Measurements from ENCODE around the gene PPP1R14C. TPM values are rescaled to one million over a fixed set of nuclear protein-coding genes. Genes with fewer than 3 reads are reported as not detected.

Gene PPP1R14C
- total and polyA plus RNA-seq, 2 experiments from 2014 or later: 1.1 to 1.4 TPM

GRCh38 chr6:150145830-150146229 lies 3.0 kb downstream of the PPP1R14C start:
- Histone ChIP-seq H3F3A (replicated peaks; ENCODE audit: low read depth) (peaks cover 6% of the 10 kb centered on the region; the same call in 1 of the 2 replicates), H3K79me2 (replicated peaks; ENCODE audit: insufficient read depth) (no peaks in the 10 kb centered on the region), H3K4me2 (no peak overlapping the region), H2AFZ (no peak overlapping the region), H3K36me3 (ENCODE audit: insufficient read depth) (no peaks in the 10 kb centered on the region), H3K4me1 (ENCODE audit: insufficient read depth) (peaks cover 23% of the 10 kb centered on the region), H3K4me3 (no peak overlapping the region), H4K20me1 (replicated peaks; ENCODE audit: insufficient read depth) (0 out of 2 replicates have a peak, but pooled peaks cover 6% of the 10 kb centered on the region), H3K27me3 (ENCODE audit: insufficient read depth) (peaks cover 69% of the 10 kb centered on the region), H3K9me2 (ENCODE audit: insufficient read depth) (no peaks in the 10 kb centered on the region), H3K27ac (ENCODE audit: low read depth) (no peak overlapping the region)
- Mint-ChIP-seq H3K27me3 (ENCODE audit: insufficient read depth, low read depth, poor library complexity) (peaks cover 48% of the 10 kb centered on the region), H3K27ac (no peak overlapping the region), H3K4me3 (no peak overlapping the region), H3K9me3 (no peaks in the 10 kb centered on the region), H3K4me1 (peaks cover 32% of the 10 kb centered on the region), H3K36me3 (ENCODE audit: low read depth) (no peaks in the 10 kb centered on the region)
- no peak for DNase-seq (ENCODE audit: low spot score)
- ATAC-seq: no peak
- no peak for TF ChIP-seq ZNF331 (CRISPR knock-in tag; IDR thresholded peaks at IDR 0.05; ENCODE audit: low read depth)
- TF ChIP-seq ZNF114 (CRISPR knock-in tag; IDR thresholded peaks at IDR 0.05): no peak
- no peak for TF ChIP-seq POLR2AphosphoS5 (IDR thresholded peaks at IDR 0.05; ENCODE audit: low read depth)
- TF ChIP-seq CREB1 (CRISPR knock-in tag; IDR thresholded peaks at IDR 0.05; ENCODE audit: low read depth): no peak
- no peak for TF ChIP-seq EZH2phosphoT487 (IDR thresholded peaks at IDR 0.05; ENCODE audit: unreplicated experiment)
- TF ChIP-seq ZNF462 (CRISPR knock-in tag; IDR thresholded peaks at IDR 0.05): no peak

DNA sequence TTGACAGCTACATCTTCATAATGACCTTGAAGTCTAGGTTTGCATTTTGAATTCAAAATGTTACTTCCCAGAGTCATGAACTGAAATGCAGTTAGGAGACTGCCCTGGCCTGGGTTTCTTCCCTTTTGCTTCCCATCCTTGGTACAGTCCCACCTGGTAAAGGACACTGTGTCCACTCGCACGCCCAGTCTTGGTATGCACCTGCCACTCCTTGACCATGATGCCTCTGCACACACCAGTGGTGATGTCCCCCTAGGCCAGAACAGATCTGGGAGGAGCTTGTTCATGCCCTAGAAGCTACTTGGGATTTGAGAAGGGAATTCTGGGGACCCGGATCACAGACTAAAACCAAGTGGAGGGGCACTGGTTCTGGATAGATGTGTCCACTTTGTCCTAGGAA lies 3.6 kb downstream of the PPP1R14C start:
- H3K4me1 ChIP-seq (ENCODE audit: insufficient read depth): peaks cover 26% of the 10 kb centered on the region
- peaks cover 68% of the 10 kb centered on the region for H3K27me3 ChIP-seq (ENCODE audit: insufficient read depth)
- H3K27ac ChIP-seq (ENCODE audit: low read depth): no peak overlapping the region
- H3K36me3 ChIP-seq (ENCODE audit: insufficient read depth): no peaks in the 10 kb centered on the region
- no peak overlapping the region for H3K4me2 ChIP-seq
- no peaks in the 10 kb centered on the region for H3K79me2 ChIP-seq (replicated peaks; ENCODE audit: insufficient read depth)
- Mint-ChIP-seq H3K27ac (no peak overlapping the region), H3K27me3 (ENCODE audit: insufficient read depth, low read depth, poor library complexity) (peaks cover 42% of the 10 kb centered on the region), H3K36me3 (ENCODE audit: low read depth) (no peaks in the 10 kb centered on the region), H3K4me3 (no peak overlapping the region), H3K9me3 (no peaks in the 10 kb centered on the region), H3K4me1 (peaks cover 38% of the 10 kb centered on the region)
- H2AFZ ChIP-seq: no peak overlapping the region
- no peak for DNase-seq (ENCODE audit: low spot score)
- no peak for ATAC-seq
- H4K20me1 ChIP-seq (replicated peaks; ENCODE audit: insufficient read depth): 0 out of 2 replicates have a peak, but pooled peaks cover 6% of the 10 kb centered on the region
- H3K4me3 ChIP-seq: no peak overlapping the region
- H3F3A ChIP-seq (replicated peaks; ENCODE audit: low read depth): peaks cover 6% of the 10 kb centered on the region; the same call in 1 of the 2 replicates
- no peaks in the 10 kb centered on the region for H3K9me2 ChIP-seq (ENCODE audit: insufficient read depth)
- TF ChIP-seq NANOG (IDR thresholded peaks at IDR 0.05; ENCODE audit: borderline replicate concordance): no peak
- no peak for TF ChIP-seq JUNB (IDR thresholded peaks at IDR 0.05; ENCODE audit: unreplicated experiment)
- no peak for TF ChIP-seq ZNF114 (CRISPR knock-in tag; IDR thresholded peaks at IDR 0.05)
- TF ChIP-seq EZH2 (IDR thresholded peaks at IDR 0.05; ENCODE audit: low read depth, unreplicated experiment): no peak
- TF ChIP-seq POLR2AphosphoS5 (IDR thresholded peaks at IDR 0.05; ENCODE audit: low read depth): no peak
- TF ChIP-seq STAT1 (IDR thresholded peaks at IDR 0.05; ENCODE audit: unreplicated experiment): no peak
